Measurements from ENCODE around the gene RND2.

Gene RND2

DNA sequence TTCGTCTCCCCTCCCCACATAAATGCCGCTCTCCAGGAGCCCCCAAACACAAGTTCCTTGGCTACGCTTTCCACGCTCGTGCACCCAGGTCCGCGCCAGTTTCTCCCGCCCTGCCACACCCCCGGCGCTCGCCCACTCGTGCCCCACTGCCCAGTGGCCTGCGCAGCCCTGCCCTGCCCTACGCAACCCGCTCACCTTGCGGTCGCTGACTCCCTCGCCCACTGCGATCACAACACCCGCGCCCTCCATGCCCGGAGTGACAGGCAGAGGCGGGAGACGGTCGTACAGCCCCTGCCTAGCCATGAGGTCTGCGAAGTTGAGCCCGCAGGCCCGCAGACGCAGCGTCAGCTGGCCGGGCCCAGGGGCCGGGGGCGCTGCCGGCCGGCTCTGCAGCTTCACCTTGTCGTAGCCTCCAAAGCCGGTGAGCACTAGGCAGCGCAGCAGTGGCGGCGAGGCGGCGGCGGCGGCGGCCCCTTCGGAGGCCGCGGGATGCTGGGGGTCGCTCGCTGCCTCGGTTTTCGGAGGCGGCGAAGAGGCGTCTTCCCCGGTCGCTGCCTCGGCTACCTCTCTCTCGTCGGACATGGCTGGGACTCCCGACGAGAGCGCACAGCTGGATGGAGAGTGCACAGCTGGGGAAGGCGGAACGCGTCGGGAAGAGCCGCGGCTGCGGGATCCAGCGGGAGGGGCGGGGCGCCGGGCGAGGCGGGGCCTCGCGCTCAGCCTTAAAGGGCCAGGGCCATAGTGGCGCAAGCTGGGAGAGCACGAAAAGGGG lies 3.1 kb upstream of the RND2 start, which contains the start of gene VAT1:
TSS of gene VAT1 (minus strand) at position 645 of the 772 bp plus-strand sequence. CDS start at position 582, 63 bp downstream.
- DNase-seq (ENCODE audit: low read depth): no peak
- TF ChIP-seq, protein P1, sequence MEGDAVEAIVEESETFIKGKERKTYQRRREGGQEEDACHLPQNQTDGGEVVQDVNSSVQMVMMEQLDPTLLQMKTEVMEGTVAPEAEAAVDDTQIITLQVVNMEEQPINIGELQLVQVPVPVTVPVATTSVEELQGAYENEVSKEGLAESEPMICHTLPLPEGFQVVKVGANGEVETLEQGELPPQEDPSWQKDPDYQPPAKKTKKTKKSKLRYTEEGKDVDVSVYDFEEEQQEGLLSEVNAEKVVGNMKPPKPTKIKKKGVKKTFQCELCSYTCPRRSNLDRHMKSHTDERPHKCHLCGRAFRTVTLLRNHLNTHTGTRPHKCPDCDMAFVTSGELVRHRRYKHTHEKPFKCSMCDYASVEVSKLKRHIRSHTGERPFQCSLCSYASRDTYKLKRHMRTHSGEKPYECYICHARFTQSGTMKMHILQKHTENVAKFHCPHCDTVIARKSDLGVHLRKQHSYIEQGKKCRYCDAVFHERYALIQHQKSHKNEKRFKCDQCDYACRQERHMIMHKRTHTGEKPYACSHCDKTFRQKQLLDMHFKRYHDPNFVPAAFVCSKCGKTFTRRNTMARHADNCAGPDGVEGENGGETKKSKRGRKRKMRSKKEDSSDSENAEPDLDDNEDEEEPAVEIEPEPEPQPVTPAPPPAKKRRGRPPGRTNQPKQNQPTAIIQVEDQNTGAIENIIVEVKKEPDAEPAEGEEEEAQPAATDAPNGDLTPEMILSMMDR (IDR thresholded peaks at IDR 0.05; ENCODE audit: low read depth, low read length, missing control alignments): no peak
- H3K4me3 ChIP-seq (ENCODE audit: low read depth, low read length): peak within 1 kb of the TSS; percentile 82

- TF ChIP-seq, protein P1 (IDR thresholded peaks at IDR 0.05; ENCODE audit: low read depth, low read length, missing control alignments): no peak
- no peak overlapping the region for H3K4me3 ChIP-seq (ENCODE audit: low read depth, low read length)
- DNase-seq (ENCODE audit: low read depth): no peak
Observed at GRCh38 chr17:43025290-43025657, 243 bp downstream of the RND2 start.

GRCh38 chr17:43025766-43026537 lies 921 bp downstream of the RND2 start:
- no peak overlapping the region for H3K4me3 ChIP-seq (ENCODE audit: low read depth, low read length)
- TF ChIP-seq, protein P1 (IDR thresholded peaks at IDR 0.05; ENCODE audit: low read depth, low read length, missing control alignments): no peak
- DNase-seq (ENCODE audit: low read depth): no peak

GRCh38 chr17:43026595-43026994 lies 1.6 kb downstream of the RND2 start:
- DNase-seq (ENCODE audit: low read depth): no peak
- TF ChIP-seq, protein P1 (IDR thresholded peaks at IDR 0.05; ENCODE audit: low read depth, low read length, missing control alignments): no peak
- no peak overlapping the region for H3K4me3 ChIP-seq (ENCODE audit: low read depth, low read length)

DNA sequence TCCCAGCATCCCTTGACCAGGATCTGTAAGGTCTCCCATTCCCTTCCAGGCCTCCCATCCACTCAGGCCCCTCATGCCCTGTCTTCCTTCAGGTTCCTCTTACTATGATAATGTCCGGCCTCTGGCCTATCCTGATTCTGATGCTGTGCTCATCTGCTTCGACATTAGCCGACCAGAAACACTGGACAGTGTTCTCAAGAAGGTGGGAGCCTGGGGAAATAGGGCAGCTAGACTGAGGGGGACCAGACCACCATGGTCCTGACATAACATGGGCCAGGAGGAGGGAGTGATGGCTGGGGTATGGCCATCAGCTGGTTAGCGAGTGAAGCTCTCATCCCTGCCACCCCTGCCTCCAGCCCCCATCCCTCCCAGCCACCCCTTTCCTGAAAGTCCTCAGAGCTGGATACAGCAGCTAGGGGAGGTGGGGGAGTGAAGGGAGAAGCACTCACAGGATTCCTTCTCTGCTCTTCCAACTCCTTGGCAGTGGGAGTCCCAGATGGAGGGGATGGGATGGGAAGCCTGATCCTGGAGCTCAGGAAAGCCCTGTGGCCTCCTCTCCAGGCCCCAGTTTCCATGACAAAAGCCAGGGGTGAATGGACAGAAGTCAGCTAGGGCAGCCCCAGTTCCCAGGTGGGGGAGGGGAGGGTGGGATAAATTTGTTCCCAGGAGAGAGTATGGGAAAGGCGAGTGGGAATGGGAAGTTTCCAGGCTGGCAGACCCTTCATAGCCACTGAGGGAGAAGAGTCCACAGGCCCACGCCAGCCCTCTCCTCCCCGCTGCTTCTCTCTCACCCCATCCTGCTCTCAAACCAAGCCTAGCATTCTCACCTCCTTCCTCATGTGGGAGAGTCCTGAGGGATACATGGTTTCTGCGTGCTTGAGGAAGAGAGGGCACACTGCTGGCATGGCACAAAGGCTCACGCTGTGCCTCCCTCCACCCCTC lies 2.3 kb downstream of the RND2 start:
- TF ChIP-seq, protein P1 (IDR thresholded peaks at IDR 0.05; ENCODE audit: low read depth, low read length, missing control alignments): no peak
- DNase-seq (ENCODE audit: low read depth): no peak
- H3K4me3 ChIP-seq (ENCODE audit: low read depth, low read length): no peak overlapping the region

DNA sequence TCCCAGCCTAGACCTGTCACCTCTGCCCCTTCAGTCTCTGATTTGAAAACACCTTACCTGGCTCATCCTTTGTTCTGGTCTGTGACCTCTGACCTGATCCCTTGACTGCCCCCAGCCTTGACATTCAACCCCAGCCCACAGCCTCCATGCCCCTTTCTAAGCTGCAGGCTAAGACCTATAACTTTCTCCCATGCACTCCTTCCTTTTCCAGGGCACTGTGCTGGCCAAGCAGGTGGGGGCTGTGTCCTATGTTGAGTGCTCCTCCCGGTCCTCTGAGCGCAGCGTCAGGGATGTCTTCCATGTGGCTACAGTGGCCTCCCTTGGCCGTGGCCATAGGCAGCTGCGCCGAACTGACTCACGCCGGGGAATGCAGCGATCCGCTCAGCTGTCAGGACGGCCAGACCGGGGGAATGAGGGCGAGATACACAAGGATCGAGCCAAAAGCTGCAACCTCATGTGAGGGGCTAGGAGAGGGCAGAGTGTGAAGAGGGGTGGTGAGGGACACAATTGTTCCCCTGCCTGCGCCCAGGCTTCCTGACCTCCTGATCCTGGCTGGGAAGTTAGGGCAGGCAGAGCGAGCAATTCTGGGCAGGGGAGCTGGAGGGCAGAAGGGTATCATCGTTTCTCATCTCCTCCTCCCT lies 3.3 kb downstream of the RND2 start:
- DNase-seq (ENCODE audit: low read depth): no peak
- H3K4me3 ChIP-seq (ENCODE audit: low read depth, low read length): no peak overlapping the region
- TF ChIP-seq, protein P1 (IDR thresholded peaks at IDR 0.05; ENCODE audit: low read depth, low read length, missing control alignments): no peak
